ENCODE results near the gene SRA1. TPM values are rescaled to one million over a fixed set of nuclear protein-coding genes. Genes with fewer than 3 reads are reported as not detected.

SRA1 gene
- total and polyA plus RNA-seq, 2 of the 13 experiments (the other 11 are each of a cell fraction or from before 2014, with no cell fraction given), result 14.2 to 32.8 TPM

- no peak for TF ChIP-seq HNRNPL (IDR thresholded peaks at IDR 0.05; ENCODE audit: low read depth, low read length)
- 0 out of 2 replicates have a peak, but pooled peaks have one; percentile 40 for TF ChIP-seq GTF3A (CRISPR knock-in tag; conservative IDR thresholded peaks at IDR 0.05)
- TF ChIP-seq ZBTB7A (CRISPR knock-in tag; IDR thresholded peaks at IDR 0.05), result no peak
- no peak for TF ChIP-seq NFE2 (CRISPR knock-in tag; IDR thresholded peaks at IDR 0.05)
- TF ChIP-seq ZNF367 (CRISPR knock-in tag; IDR thresholded peaks at IDR 0.05; ENCODE audit: borderline replicate concordance), result no peak
- peak; percentile 42; the same call in 1 of the 2 replicates for TF ChIP-seq ZSCAN29 (CRISPR knock-in tag; conservative IDR thresholded peaks at IDR 0.05)
- TF ChIP-seq HES4 (CRISPR knock-in tag; IDR thresholded peaks at IDR 0.05; ENCODE audit: borderline replicate concordance), result peak; percentile 59; the same call in 1 of the 2 replicates
- TF ChIP-seq, protein P1, sequence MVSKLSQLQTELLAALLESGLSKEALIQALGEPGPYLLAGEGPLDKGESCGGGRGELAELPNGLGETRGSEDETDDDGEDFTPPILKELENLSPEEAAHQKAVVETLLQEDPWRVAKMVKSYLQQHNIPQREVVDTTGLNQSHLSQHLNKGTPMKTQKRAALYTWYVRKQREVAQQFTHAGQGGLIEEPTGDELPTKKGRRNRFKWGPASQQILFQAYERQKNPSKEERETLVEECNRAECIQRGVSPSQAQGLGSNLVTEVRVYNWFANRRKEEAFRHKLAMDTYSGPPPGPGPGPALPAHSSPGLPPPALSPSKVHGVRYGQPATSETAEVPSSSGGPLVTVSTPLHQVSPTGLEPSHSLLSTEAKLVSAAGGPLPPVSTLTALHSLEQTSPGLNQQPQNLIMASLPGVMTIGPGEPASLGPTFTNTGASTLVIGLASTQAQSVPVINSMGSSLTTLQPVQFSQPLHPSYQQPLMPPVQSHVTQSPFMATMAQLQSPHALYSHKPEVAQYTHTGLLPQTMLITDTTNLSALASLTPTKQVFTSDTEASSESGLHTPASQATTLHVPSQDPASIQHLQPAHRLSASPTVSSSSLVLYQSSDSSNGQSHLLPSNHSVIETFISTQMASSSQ (IDR thresholded peaks at IDR 0.05; ENCODE audit: low read depth), result no peak
- TF ChIP-seq, protein P1 (CRISPR knock-in tag; IDR thresholded peaks at IDR 0.05; ENCODE audit: borderline replicate concordance), result no peak
- TF ChIP-seq ZNF788 (CRISPR knock-in tag; IDR thresholded peaks at IDR 0.05; ENCODE audit: borderline replicate concordance), result no peak
- no peak for TF ChIP-seq PCBP1 (IDR thresholded peaks at IDR 0.05; ENCODE audit: borderline replicate concordance, low read depth, low read length)
- TF ChIP-seq, protein P2, sequence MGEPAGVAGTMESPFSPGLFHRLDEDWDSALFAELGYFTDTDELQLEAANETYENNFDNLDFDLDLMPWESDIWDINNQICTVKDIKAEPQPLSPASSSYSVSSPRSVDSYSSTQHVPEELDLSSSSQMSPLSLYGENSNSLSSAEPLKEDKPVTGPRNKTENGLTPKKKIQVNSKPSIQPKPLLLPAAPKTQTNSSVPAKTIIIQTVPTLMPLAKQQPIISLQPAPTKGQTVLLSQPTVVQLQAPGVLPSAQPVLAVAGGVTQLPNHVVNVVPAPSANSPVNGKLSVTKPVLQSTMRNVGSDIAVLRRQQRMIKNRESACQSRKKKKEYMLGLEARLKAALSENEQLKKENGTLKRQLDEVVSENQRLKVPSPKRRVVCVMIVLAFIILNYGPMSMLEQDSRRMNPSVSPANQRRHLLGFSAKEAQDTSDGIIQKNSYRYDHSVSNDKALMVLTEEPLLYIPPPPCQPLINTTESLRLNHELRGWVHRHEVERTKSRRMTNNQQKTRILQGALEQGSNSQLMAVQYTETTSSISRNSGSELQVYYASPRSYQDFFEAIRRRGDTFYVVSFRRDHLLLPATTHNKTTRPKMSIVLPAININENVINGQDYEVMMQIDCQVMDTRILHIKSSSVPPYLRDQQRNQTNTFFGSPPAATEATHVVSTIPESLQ (CRISPR knock-in tag; conservative IDR thresholded peaks at IDR 0.05), result no peak
- no peak for TF ChIP-seq XBP1 (CRISPR knock-in tag; IDR thresholded peaks at IDR 0.05)
- no peak for TF ChIP-seq WIZ (CRISPR knock-in tag; IDR thresholded peaks at IDR 0.05)
- TF ChIP-seq GATAD1 (CRISPR knock-in tag; IDR thresholded peaks at IDR 0.05), result no peak
- no peak for TF ChIP-seq KDM2A (CRISPR knock-in tag; IDR thresholded peaks at IDR 0.05; ENCODE audit: borderline replicate concordance, low read depth)
- TF ChIP-seq RXRB (CRISPR knock-in tag; IDR thresholded peaks at IDR 0.05; ENCODE audit: borderline replicate concordance), result no peak
- TF ChIP-seq RNF219 (CRISPR knock-in tag; IDR thresholded peaks at IDR 0.05), result no peak
- TF ChIP-seq MYNN (CRISPR knock-in tag; IDR thresholded peaks at IDR 0.05; ENCODE audit: low read depth), result no peak
- peak; percentile 73 for TF ChIP-seq ASH2L (IDR thresholded peaks at IDR 0.05; ENCODE audit: insufficient read length, low read depth, low read length)
- no peak for TF ChIP-seq U2AF1 (optimal IDR thresholded peaks at IDR 0.05; ENCODE audit: low read depth, low read length)
Measured at GRCh38 chr5:140546851-140547507, 10.3 kb downstream of the SRA1 start (continued).

Measured in HepG2 (cell line).